SK-N-SH (cell line): ENCODE measurements around the gene MDK. TPM values are rescaled to one million over a fixed set of nuclear protein-coding genes. Genes with fewer than 3 reads are reported as not detected.
"Not testable (repeated sequence)": the region's sequence is repeated elsewhere in the genome, so short reads cannot be mapped to it uniquely, and the experiment has no call there.

ENCODE experiments used
- CTCF ChIA-PET: fragments of 300-600, 350-600 bp; formaldehyde crosslinking; extraction: SDS; loops from one replicate; lab custom pipeline; 2021; lab: Yijun Ruan, JAX
- POLR2A ChIA-PET: fragments of 350-600 bp; sonication (Branson Sonifier 250); formaldehyde crosslinking; extraction: SDS; loops from one replicate; lab custom pipeline; 2020; ENCODE audit warnings: antibody characterized with exemption, inconsistent platforms; lab: Yijun Ruan, JAX
- DNase-seq: peaks from one replicate; pipeline ENCODE4 v3.0.0; 2012
- H2AFZ ChIP-seq: fragments of 200-600 bp; sonication (generic); 2 replicates; pipeline ENCODE4 v1.8.1; 2016; ENCODE audit warnings: antibody characterized with exemption, mild to moderate bottlenecking, low read depth
- H3F3A ChIP-seq: fragments of 200-600 bp; sonication (generic); replicated peaks from 2 replicates; pipeline ENCODE3; 2016; ENCODE audit warnings: antibody characterized with exemption, mild to moderate bottlenecking; ENCODE audit not compliant: insufficient read depth
- H3K27ac ChIP-seq, 2 experiments: fragments of 200-500 bp in 1 of 2; fragments of 200-600 bp in 1 of 2; sonication (Bioruptor generic) in 1 of 2; sonication (generic), shearing (Covaris generic) in 1 of 2; 2 replicates each; pipeline versions ENCODE4 v1.5.1 to v1.6.1; 2014 to 2016; ENCODE audit warnings: low read depth in 2 of 2, inconsistent platforms in 1 of 2, low read length in 1 of 2, mild to moderate bottlenecking in 1 of 2, mixed read lengths in 1 of 2
- H3K27me3 ChIP-seq: fragments of 200-600 bp; sonication (generic), shearing (Covaris generic); 2 replicates; pipeline ENCODE4 v1.6.1; 2016; ENCODE audit warnings: mixed run types; ENCODE audit not compliant: insufficient read depth
- H3K36me3 ChIP-seq, 2 experiments: fragments of 200-500 bp in 1 of 2; fragments of 200-600 bp in 1 of 2; sonication (Bioruptor generic) in 1 of 2; sonication (generic) in 1 of 2; replicated peaks in 1 of 2; 2 replicates each; pipeline versions ENCODE3 to v1.5.1; 2014 to 2016; ENCODE audit warnings: low read length in 1 of 2, mild to moderate bottlenecking in 1 of 2; ENCODE audit not compliant: insufficient read depth in 2 of 2, control insufficient read depth in 1 of 2
- H3K4me1 ChIP-seq, 2 experiments: fragments of 200-500 bp in 1 of 2; fragments of 200-600 bp in 1 of 2; sonication (Bioruptor generic) in 1 of 2; sonication (generic), shearing (Covaris generic) in 1 of 2; 2 replicates each; pipeline versions ENCODE4 v1.5.1 to v1.6.1; 2014 to 2016; ENCODE audit warnings: low read depth in 1 of 2, low read length in 1 of 2, mixed run types in 1 of 2; ENCODE audit not compliant: insufficient read depth in 2 of 2, control insufficient read depth in 1 of 2
- H3K4me2 ChIP-seq: fragments of 200-600 bp; sonication (generic), shearing (Covaris generic); 2 replicates; pipeline ENCODE4 v1.6.1; 2017; ENCODE audit warnings: mixed run types
- H3K4me3 ChIP-seq, 2 experiments: fragments of 200-500 bp in 1 of 2; fragments of 200-600 bp in 1 of 2; sonication (Bioruptor generic) in 1 of 2; sonication (generic), shearing (Covaris generic) in 1 of 2; 2 replicates each; pipeline versions ENCODE4 v1.5.1 to v1.8.1; 2014 to 2016; ENCODE audit warnings: low read depth in 2 of 2, inconsistent platforms in 1 of 2, low read length in 1 of 2, mild to moderate bottlenecking in 1 of 2, mixed read lengths in 1 of 2, moderate library complexity in 1 of 2
- H3K79me2 ChIP-seq: fragments of 200-600 bp; sonication (generic); 2 replicates; pipeline ENCODE4 v1.8.1; 2017; ENCODE audit warnings: mild to moderate bottlenecking; ENCODE audit not compliant: insufficient read depth
- H3K9ac ChIP-seq: fragments of 200-600 bp; sonication (generic); 2 replicates; pipeline ENCODE4 v1.6.1; 2017; ENCODE audit warnings: mixed run types
- H3K9me2 ChIP-seq: fragments of 200-600 bp; sonication (generic); 2 replicates; pipeline ENCODE4 v1.6.1; 2017; ENCODE audit warnings: mixed run types
- H3K9me3 ChIP-seq: fragments of 200-600 bp; sonication (generic); 2 replicates; pipeline ENCODE4 v1.6.1; 2017; ENCODE audit warnings: mixed run types, mild to moderate bottlenecking, moderate library complexity
- H4K20me1 ChIP-seq: fragments of 200-600 bp; sonication (generic); 2 replicates; pipeline ENCODE4 v1.6.1; 2017; ENCODE audit warnings: mild to moderate bottlenecking, mixed run types; ENCODE audit not compliant: insufficient read depth
- CHD2 ChIP-seq: fragments of 150-350 bp; IDR thresholded peaks from 2 replicates; pipeline ENCODE4 v1.6.1; 2018; ENCODE audit warnings: low read length; ENCODE audit not compliant: partially characterized antibody
- ELF1 ChIP-seq: IDR thresholded peaks from 2 replicates; pipeline ENCODE4 v1.4.0; 2012
- EZH2phosphoT487 ChIP-seq: fragments of 200-600 bp; sonication (generic); IDR thresholded peaks from 2 replicates; pipeline ENCODE4 v1.6.1; 2017; ENCODE audit warnings: low read depth, mixed run types, mild to moderate bottlenecking, antibody characterized with exemption, moderate library complexity, borderline replicate concordance
- GATA2 ChIP-seq: sonication (generic); formaldehyde crosslinking; IDR thresholded peaks from 2 replicates; pipeline ENCODE4 v1.5.0; 2020; ENCODE audit warnings: mild to moderate bottlenecking, missing genetic modification reagents
- MEF2A ChIP-seq: IDR thresholded peaks from 2 replicates; pipeline ENCODE4 v1.4.0; 2012; ENCODE audit warnings: low read depth, borderline replicate concordance
- NRF1 ChIP-seq: IDR thresholded peaks from 2 replicates; pipeline ENCODE4 v1.6.1; 2012; ENCODE audit warnings: low read depth, mild to moderate bottlenecking, low read length
- POLR2AphosphoS5 ChIP-seq: IDR thresholded peaks from 2 replicates; pipeline ENCODE4 v1.6.1; 2012; ENCODE audit warnings: low read depth, low read length
- RXRA ChIP-seq: IDR thresholded peaks from 2 replicates; pipeline ENCODE4 v1.4.0; 2012; ENCODE audit warnings: low read depth, mild to moderate bottlenecking, borderline replicate concordance
- USF1 ChIP-seq: IDR thresholded peaks from 2 replicates; pipeline ENCODE4 v1.4.0; 2012; ENCODE audit warnings: low read depth, borderline replicate concordance
- YY1 ChIP-seq: IDR thresholded peaks from 2 replicates; pipeline ENCODE4 v1.4.0; 2012; ENCODE audit warnings: low read depth, mild to moderate bottlenecking
- WGBS: methylation state at CpG from one replicate; pipeline ENCODE4 v1.1.6; 2017; ENCODE audit warnings: low lambda C conversion rate; 5-methylcytosine and 5-hydroxymethylcytosine counted together
- polyA plus RNA-seq, 3 experiments: library from polyadenylated mRNA; depleted of rRNA; stranded (reverse); fragments of >200 nt; gene quantifications; 2 replicates each; pipeline ENCODE4 v1.2.3, GENCODE V29; 2012

The MDK gene
- polyA plus RNA-seq, 1 of the 3 experiments (the other 2 are of a cell fraction), result 2,395 TPM

GRCh38 chr11:46372086-46372485, 9.4 kb upstream of the MDK start:
- ChIA-PET CTCF (interaction anchor here (1.2 to 18.0 kb wide), 3 partner anchors 17 to 63 kb away, joined by 3 to 423 read pairs (median 4); partner anchors contain the start of gene DGKZ), POLR2A (no interaction called here)
- no peak overlapping the region for H3K27ac ChIP-seq

GRCh38 chr11:46372501-46372900, 9.0 kb upstream of the MDK start:
- 99% methylated on average over 12 of the region's 15 CpGs for WGBS
- H4K20me1 ChIP-seq, H3K4me1 ChIP-seq, H3K4me2 ChIP-seq, H2AFZ ChIP-seq, H3K27ac ChIP-seq, H3K79me2 ChIP-seq, H3K4me3 ChIP-seq, H3K9me2 ChIP-seq, POLR2A ChIA-PET, H3F3A ChIP-seq, H3K27me3 ChIP-seq, H3K9me3 ChIP-seq, H3K9ac ChIP-seq, DNase-seq: not testable (repeated sequence)
- peaks cover 5 to 28% of the 10 kb centered on the region in 2 experiments for H3K36me3 ChIP-seq
- CTCF ChIA-PET, result interaction anchor here (1.2 to 18.0 kb wide), 3 partner anchors 17 to 63 kb away, joined by 3 to 423 read pairs (median 4); partner anchors contain the start of gene DGKZ

More at GRCh38 chr11:46372086-46372485, 9.4 kb upstream of the MDK start:
- peaks cover 2 to 12% of the 10 kb centered on the region in 2 experiments; a peak in 2 of 4 replicates for H3K4me1 ChIP-seq
- H3K9me2 ChIP-seq, result no peaks in the 10 kb centered on the region
- TF ChIP-seq CHD2, result no peak
- TF ChIP-seq GATA2 (CRISPR knock-in tag), result no peak
- no peak for TF ChIP-seq NRF1
- no peak for TF ChIP-seq ELF1
- no peak for TF ChIP-seq RXRA
- TF ChIP-seq EZH2phosphoT487, result no peak
- TF ChIP-seq MEF2A, result no peak
- no peak for TF ChIP-seq YY1
- TF ChIP-seq POLR2AphosphoS5, result no peak
- no peak for TF ChIP-seq USF1
- TF ChIP-seq, all 33 proteins: peak for 0
- no peak for DNase-seq
- H3F3A ChIP-seq, result peaks cover 8% of the 10 kb centered on the region
- no peak overlapping the region for H3K4me2 ChIP-seq
- H3K9ac ChIP-seq, result no peak overlapping the region
- H4K20me1 ChIP-seq, result no peaks in the 10 kb centered on the region
- WGBS, result 89% methylated on average over 10 of the region's 10 CpGs
- no peak overlapping the region for H3K4me3 ChIP-seq
- no peaks in the 10 kb centered on the region for H3K9me3 ChIP-seq
- H3K27me3 ChIP-seq, result no peaks in the 10 kb centered on the region
- peaks cover 5 to 28% of the 10 kb centered on the region in 2 experiments for H3K36me3 ChIP-seq
- no peak overlapping the region for H2AFZ ChIP-seq
- H3K79me2 ChIP-seq, result no peaks in the 10 kb centered on the region
